Panc1 (cell line): ENCODE results near the gene MRPL55.

Experiments used
- CTCF ChIP-seq: fragments of 450-650 bp; IDR thresholded peaks from 2 replicates; pipeline ENCODE4 v1.5.1; 2017; ENCODE audit warnings: mild to moderate bottlenecking
- POLR2AphosphoS5 ChIP-seq: IDR thresholded peaks from 2 replicates; pipeline ENCODE4 v1.6.1; 2012; ENCODE audit warnings: mild to moderate bottlenecking, low read depth, low read length, moderate library complexity

DNA sequence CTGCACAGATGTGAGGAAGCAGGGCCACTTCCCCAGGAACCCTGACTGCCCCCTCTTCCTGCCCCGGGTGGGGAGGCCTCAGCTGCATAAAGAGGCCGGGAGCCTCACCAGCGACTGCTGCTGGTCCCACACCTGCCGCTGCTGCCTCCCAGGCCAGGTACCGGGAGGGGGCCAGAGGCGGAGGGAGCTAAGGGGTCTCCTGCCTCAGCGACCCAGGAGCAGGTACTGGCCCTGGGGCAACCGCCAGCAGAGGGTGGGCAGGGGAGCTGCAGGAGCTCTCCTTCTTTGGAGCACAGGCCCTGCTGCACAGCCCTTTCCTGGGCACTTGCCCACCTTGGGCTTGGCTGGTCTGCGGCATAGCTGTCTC is 47.4 kb upstream of the MRPL55 start:
- TF ChIP-seq CTCF (no peak), POLR2AphosphoS5 (no peak)
